SJSA1 (cell line): Measurements from ENCODE around the gene EFCAB6. TPM values are rescaled to one million over a fixed set of nuclear protein-coding genes. Genes with fewer than 3 reads are reported as not detected.
"Not testable (repeated sequence)": the region's sequence is repeated elsewhere in the genome, so short reads cannot be mapped to it uniquely, and the experiment has no call there.

Experiments used
- DNase-seq, 2 experiments: peaks; one replicate each; pipeline ENCODE4 v3.0.0-alpha.2; 2015 to 2020; ENCODE audit warnings: low spot score in 2 of 2, low read depth in 1 of 2
- H3K27ac ChIP-seq: fragments of 250-450 bp; sonication (Bioruptor Pico); 2 replicates; pipeline ENCODE4 v1.5.1; 2020; ENCODE audit warnings: mild to moderate bottlenecking, moderate library complexity
- H3K27me3 ChIP-seq: fragments of 250-450 bp; sonication (Bioruptor Pico); replicated peaks from 2 replicates; pipeline ENCODE4 v1.5.1; 2020; ENCODE audit warnings: mild to moderate bottlenecking, moderate library complexity
- H3K36me3 ChIP-seq: fragments of 250-450 bp; sonication (Bioruptor Pico); 2 replicates; pipeline ENCODE4 v1.5.1; 2020; ENCODE audit warnings: mild to moderate bottlenecking
- H3K4me1 ChIP-seq: fragments of 250-450 bp; sonication (Bioruptor Pico); replicated peaks from 2 replicates; pipeline ENCODE4 v1.6.1; 2021; ENCODE audit warnings: mild to moderate bottlenecking
- H3K4me3 ChIP-seq: fragments of 250-450 bp; sonication (Bioruptor Pico); 2 replicates; pipeline ENCODE4 v1.5.1; 2020; ENCODE audit warnings: mild to moderate bottlenecking
- H3K9me3 ChIP-seq: fragments of 250-450 bp; sonication (Bioruptor Pico); replicated peaks from 2 replicates; pipeline ENCODE4 v1.5.1; 2020; ENCODE audit warnings: mild to moderate bottlenecking
- total RNA-seq: library from RNA; depleted of rRNA; stranded (reverse); fragments of >200 nt; shearing (Covaris generic); gene quantifications from 2 replicates; pipeline ENCODE4 v1.2.3, GENCODE V29; 2014

Gene EFCAB6
- total RNA-seq, 1 experiment from 2014 or later: 0.50 TPM

- Histone ChIP-seq H3K27me3 (0 out of 2 replicates have a peak, but pooled peaks cover 2% of the 10 kb centered on the region), H3K36me3 (no peaks in the 10 kb centered on the region), H3K9me3 (no peaks in the 10 kb centered on the region), H3K4me3 (no peak overlapping the region), H3K4me1 (no peaks in the 10 kb centered on the region), H3K27ac (no peak overlapping the region)
- no peak for DNase-seq
These were observed 118.9 kb downstream of the EFCAB6 start for GRCh38 chr22:43693249-43693648.

- Histone ChIP-seq H3K4me3 (no peak overlapping the region), H3K27me3 (no peaks in the 10 kb centered on the region), H3K4me1 (no peaks in the 10 kb centered on the region), H3K36me3 (no peaks in the 10 kb centered on the region), H3K27ac (no peak overlapping the region), H3K9me3 (no peaks in the 10 kb centered on the region)
- no peak for DNase-seq
These were observed 122.7 kb downstream of the EFCAB6 start for GRCh38 chr22:43689356-43689755.

GRCh38 chr22:43682851-43683250 lies 129.3 kb downstream of the EFCAB6 start:
- Histone ChIP-seq H3K27ac (no peak overlapping the region), H3K4me3 (no peak overlapping the region), H3K36me3 (no peaks in the 10 kb centered on the region), H3K4me1 (no peaks in the 10 kb centered on the region), H3K9me3 (no peaks in the 10 kb centered on the region), H3K27me3 (peaks cover 9% of the 10 kb centered on the region; the same call in 1 of the 2 replicates)
- DNase-seq: no peak

GRCh38 chr22:43681731-43682360 lies 130.3 kb downstream of the EFCAB6 start:
- no peak for DNase-seq
- H3K4me3 ChIP-seq: no peak overlapping the region
- H3K27ac ChIP-seq: no peak overlapping the region
- peaks cover 9% of the 10 kb centered on the region; the same call in 1 of the 2 replicates for H3K27me3 ChIP-seq
- no peaks in the 10 kb centered on the region for H3K36me3 ChIP-seq
- no peaks in the 10 kb centered on the region for H3K9me3 ChIP-seq
- no peaks in the 10 kb centered on the region for H3K4me1 ChIP-seq

- no peaks in the 10 kb centered on the region for H3K4me1 ChIP-seq
- H3K4me3 ChIP-seq: no peak overlapping the region
- no peaks in the 10 kb centered on the region for H3K9me3 ChIP-seq
- H3K36me3 ChIP-seq: no peaks in the 10 kb centered on the region
- no peaks in the 10 kb centered on the region for H3K27me3 ChIP-seq
- H3K27ac ChIP-seq: no peak overlapping the region
- no peak for DNase-seq
These were observed 141.6 kb downstream of the EFCAB6 start for GRCh38 chr22:43670513-43670912.

- H3K4me1 ChIP-seq: no peaks in the 10 kb centered on the region
- no peak overlapping the region for H3K4me3 ChIP-seq
- no peaks in the 10 kb centered on the region for H3K27me3 ChIP-seq
- no peaks in the 10 kb centered on the region for H3K36me3 ChIP-seq
- no peak for DNase-seq
- H3K27ac ChIP-seq: no peak overlapping the region
- H3K9me3 ChIP-seq: no peaks in the 10 kb centered on the region
These were observed 142.9 kb downstream of the EFCAB6 start for GRCh38 chr22:43669190-43669589.

- DNase-seq: no peak
- Histone ChIP-seq H3K9me3 (no peaks in the 10 kb centered on the region), H3K4me3 (no peak overlapping the region), H3K36me3 (no peaks in the 10 kb centered on the region), H3K27ac (no peak overlapping the region), H3K27me3 (no peaks in the 10 kb centered on the region), H3K4me1 (no peaks in the 10 kb centered on the region)
These were observed 144.4 kb downstream of the EFCAB6 start for GRCh38 chr22:43667656-43668055.

GRCh38 chr22:43666457-43666856 lies 145.6 kb downstream of the EFCAB6 start:
- H3K27me3 ChIP-seq: no peaks in the 10 kb centered on the region
- no peaks in the 10 kb centered on the region for H3K4me1 ChIP-seq
- no peak overlapping the region for H3K27ac ChIP-seq
- H3K9me3 ChIP-seq: no peaks in the 10 kb centered on the region
- DNase-seq: no peak
- H3K36me3 ChIP-seq: no peaks in the 10 kb centered on the region
- H3K4me3 ChIP-seq: no peak overlapping the region

- no peaks in the 10 kb centered on the region for H3K9me3 ChIP-seq
- H3K4me3 ChIP-seq: no peak overlapping the region
- no peak for DNase-seq
- no peaks in the 10 kb centered on the region for H3K36me3 ChIP-seq
- no peak overlapping the region for H3K27ac ChIP-seq
- no peaks in the 10 kb centered on the region for H3K27me3 ChIP-seq
- no peaks in the 10 kb centered on the region for H3K4me1 ChIP-seq
These were observed 153.3 kb downstream of the EFCAB6 start for GRCh38 chr22:43658823-43659222.

- H3K27ac ChIP-seq, H3K4me3 ChIP-seq, H3K4me1 ChIP-seq, H3K36me3 ChIP-seq, H3K9me3 ChIP-seq, DNase-seq, H3K27me3 ChIP-seq: not testable (repeated sequence)
These were observed 155.5 kb downstream of the EFCAB6 start for GRCh38 chr22:43656581-43656980.

GRCh38 chr22:43654271-43654670 lies 157.8 kb downstream of the EFCAB6 start:
- no peak overlapping the region for H3K4me3 ChIP-seq
- no peak overlapping the region for H3K27ac ChIP-seq
- no peaks in the 10 kb centered on the region for H3K9me3 ChIP-seq
- H3K27me3 ChIP-seq: no peaks in the 10 kb centered on the region
- no peaks in the 10 kb centered on the region for H3K36me3 ChIP-seq
- H3K4me1 ChIP-seq: no peaks in the 10 kb centered on the region
- DNase-seq: no peak

GRCh38 chr22:43652845-43653244 lies 159.3 kb downstream of the EFCAB6 start:
- DNase-seq: no peak
- no peaks in the 10 kb centered on the region for H3K9me3 ChIP-seq

GRCh38 chr22:43643387-43643786 lies 168.7 kb downstream of the EFCAB6 start:
- no peak for DNase-seq
- H3K9me3 ChIP-seq: no peaks in the 10 kb centered on the region; the same call in none of the 2 replicates
- no peak overlapping the region for H3K27ac ChIP-seq
- peaks cover 3% of the 10 kb centered on the region; the same call in 1 of the 2 replicates for H3K27me3 ChIP-seq
- H3K4me1 ChIP-seq: no peaks in the 10 kb centered on the region
- no peaks in the 10 kb centered on the region for H3K36me3 ChIP-seq
- H3K4me3 ChIP-seq: no peak overlapping the region

More at GRCh38 chr22:43652845-43653244, 159.3 kb downstream of the EFCAB6 start:
- no peak overlapping the region for H3K27ac ChIP-seq
- H3K4me1 ChIP-seq: no peaks in the 10 kb centered on the region
- no peak overlapping the region for H3K4me3 ChIP-seq
- H3K36me3 ChIP-seq: no peaks in the 10 kb centered on the region
- no peaks in the 10 kb centered on the region for H3K27me3 ChIP-seq

GRCh38 chr22:43642319-43643206 lies 169.5 kb downstream of the EFCAB6 start:
- no peaks in the 10 kb centered on the region for H3K4me1 ChIP-seq
- peaks cover 3% of the 10 kb centered on the region; the same call in 1 of the 2 replicates for H3K27me3 ChIP-seq
- no peak for DNase-seq
- no peak overlapping the region for H3K4me3 ChIP-seq
- H3K36me3 ChIP-seq: no peaks in the 10 kb centered on the region
- no peak overlapping the region for H3K27ac ChIP-seq
- H3K9me3 ChIP-seq: no peaks in the 10 kb centered on the region; the same call in none of the 2 replicates
